H9 (cell line): Measurements from ENCODE around the gene SAMHD1. TPM values are rescaled to one million over a fixed set of nuclear protein-coding genes. Genes with fewer than 3 reads are reported as not detected.

Experiments used
- DNase-seq: peaks from one replicate; pipeline ENCODE4 v3.0.0-alpha.2; 2017
- H2AFZ ChIP-seq: one replicate; pipeline ENCODE4 v1.6.1; 2013; ENCODE audit warnings: mild to moderate bottlenecking, low read length, control low read depth, moderate library complexity
- H2AK5ac ChIP-seq: 2 replicates; pipeline ENCODE4 v1.6.1; 2013; ENCODE audit warnings: low read length, control low read depth, mixed read lengths; ENCODE audit not compliant: insufficient read length
- H2BK120ac ChIP-seq: one replicate; pipeline ENCODE4 v1.6.1; 2013; ENCODE audit warnings: low read depth, mild to moderate bottlenecking, low read length, control low read depth, inconsistent platforms; ENCODE audit not compliant: poor library complexity, severe bottlenecking
- H2BK12ac ChIP-seq: 2 replicates; pipeline ENCODE4 v1.6.1; 2013; ENCODE audit warnings: low read length, control low read depth, mixed read lengths, low read depth; ENCODE audit not compliant: insufficient read length
- H2BK15ac ChIP-seq: 2 replicates; pipeline ENCODE4 v1.6.1; 2013; ENCODE audit warnings: low read depth, low read length, control low read depth
- H2BK20ac ChIP-seq: one replicate; pipeline ENCODE4 v1.6.1; 2013; ENCODE audit warnings: low read depth, mild to moderate bottlenecking, low read length, control low read depth, inconsistent platforms; ENCODE audit not compliant: poor library complexity, severe bottlenecking
- H2BK5ac ChIP-seq: 2 replicates; pipeline ENCODE4 v1.6.1; 2013; ENCODE audit warnings: low read length, control low read depth, mixed read lengths; ENCODE audit not compliant: insufficient read length
- H3K14ac ChIP-seq: 2 replicates; pipeline ENCODE4 v1.6.1; 2013; ENCODE audit warnings: low read length, control low read depth; ENCODE audit not compliant: insufficient read depth
- H3K18ac ChIP-seq: 2 replicates; pipeline ENCODE4 v1.6.1; 2013; ENCODE audit warnings: low read depth, mild to moderate bottlenecking, mixed read lengths, low read length, control low read depth; ENCODE audit not compliant: insufficient read length
- H3K23ac ChIP-seq: 2 replicates; pipeline ENCODE4 v1.6.1; 2013; ENCODE audit warnings: low read length, control low read depth, mixed read lengths, low read depth; ENCODE audit not compliant: insufficient read length
- H3K23me2 ChIP-seq: 2 replicates; pipeline ENCODE4 v1.6.1; 2013; ENCODE audit warnings: low read depth, mild to moderate bottlenecking, mixed read lengths, low read length, control low read depth; ENCODE audit not compliant: insufficient read length, poor library complexity, severe bottlenecking
- H3K27ac ChIP-seq: 2 replicates; pipeline ENCODE4 v1.5.1; 2013; ENCODE audit warnings: low read length, control low read depth, mixed read lengths, low read depth; ENCODE audit not compliant: insufficient read length
- H3K27me3 ChIP-seq: 2 replicates; pipeline ENCODE4 v1.6.1; 2013; ENCODE audit warnings: low read length, control low read depth, inconsistent platforms; ENCODE audit not compliant: insufficient read depth
- H3K4ac ChIP-seq: 2 replicates; pipeline ENCODE4 v1.6.1; 2013; ENCODE audit warnings: low read depth, mild to moderate bottlenecking, control low read depth, inconsistent platforms, low read length, moderate library complexity
- H3K4me1 ChIP-seq: 2 replicates; pipeline ENCODE4 v1.6.1; 2013; ENCODE audit warnings: low read length, control low read depth, inconsistent platforms; ENCODE audit not compliant: insufficient read depth
- H3K4me2 ChIP-seq: 2 replicates; pipeline ENCODE4 v1.6.1; 2013; ENCODE audit warnings: low read length, control low read depth, mixed read lengths; ENCODE audit not compliant: insufficient read length, insufficient read depth
- H3K56ac ChIP-seq: 2 replicates; pipeline ENCODE4 v1.6.1; 2013; ENCODE audit warnings: low read depth, mild to moderate bottlenecking, mixed read lengths, low read length, control low read depth; ENCODE audit not compliant: insufficient read length
- H3K79me1 ChIP-seq: 2 replicates; pipeline ENCODE4 v1.6.1; 2013; ENCODE audit warnings: low read depth, mild to moderate bottlenecking, moderate library complexity, low read length, control low read depth, inconsistent platforms; ENCODE audit not compliant: insufficient read depth, poor library complexity, severe bottlenecking
- H3K79me2 ChIP-seq: 2 replicates; pipeline ENCODE4 v1.6.1; 2013; ENCODE audit warnings: low read length, control low read depth, inconsistent platforms; ENCODE audit not compliant: insufficient read depth
- H3K9ac ChIP-seq: 2 replicates; pipeline ENCODE4 v1.6.1; 2013; ENCODE audit warnings: low read length, control low read depth, mixed read lengths; ENCODE audit not compliant: insufficient read length; ENCODE audit errors: extremely low read depth
- H3K9me3 ChIP-seq: one replicate; pipeline ENCODE4 v1.6.1; 2013; ENCODE audit warnings: low read depth, low read length, inconsistent platforms; ENCODE audit not compliant: control insufficient read depth
- H3T11ph ChIP-seq: one replicate; pipeline ENCODE4 v1.6.1; 2013; ENCODE audit warnings: mild to moderate bottlenecking, low read length, control low read depth, inconsistent platforms
- H4K20me1 ChIP-seq: one replicate; pipeline ENCODE4 v1.6.1; 2013; ENCODE audit not compliant: control insufficient read depth, insufficient read length, insufficient read depth
- H4K5ac ChIP-seq: 2 replicates; pipeline ENCODE4 v1.6.1; 2013; ENCODE audit warnings: low read depth, mild to moderate bottlenecking, mixed read lengths, low read length, control low read depth; ENCODE audit not compliant: insufficient read length
- H4K8ac ChIP-seq: replicated peaks from 2 replicates; pipeline ENCODE4 v1.6.1; 2013; ENCODE audit warnings: low read length, control low read depth, mixed read lengths, low read depth; ENCODE audit not compliant: insufficient read length
- H4K91ac ChIP-seq: 2 replicates; pipeline ENCODE4 v1.6.1; 2013; ENCODE audit warnings: low read depth, mild to moderate bottlenecking, moderate library complexity, mixed read lengths, low read length, control low read depth; ENCODE audit not compliant: insufficient read length
- H3K27ac Mint-ChIP-seq, 3 experiments: 2 replicates in 2 of 3; 3 replicates in 1 of 3; pipeline ENCODE4 v1.8.0; 2020 to 2021; ENCODE audit warnings: mixed read lengths in 3 of 3, mild to moderate bottlenecking in 1 of 3, moderate library complexity in 1 of 3
- H3K27me3 Mint-ChIP-seq: 2 replicates; pipeline ENCODE4 v1.8.0; 2021; ENCODE audit warnings: low read depth, mild to moderate bottlenecking, moderate library complexity, mixed read lengths
- H3K36me3 Mint-ChIP-seq, 3 experiments: 2 replicates in 2 of 3; 3 replicates in 1 of 3; pipeline ENCODE4 v1.8.0; 2020 to 2021; ENCODE audit warnings: low read depth in 3 of 3, mixed read lengths in 3 of 3; ENCODE audit not compliant: insufficient read depth in 1 of 3
- H3K4me1 Mint-ChIP-seq, 2 experiments: 2 replicates each; pipeline ENCODE4 v1.8.0; 2020; ENCODE audit warnings: mixed read lengths in 2 of 2
- H3K4me3 Mint-ChIP-seq, 2 experiments: 2 replicates in 1 of 2; 3 replicates in 1 of 2; pipeline ENCODE4 v1.8.0; 2020 to 2021; ENCODE audit warnings: mild to moderate bottlenecking in 2 of 2, mixed read lengths in 2 of 2, moderate library complexity in 1 of 2
- H3K9me3 Mint-ChIP-seq, 2 experiments: 2 replicates in 1 of 2; 3 replicates in 1 of 2; pipeline ENCODE4 v1.8.0; 2020; ENCODE audit warnings: mild to moderate bottlenecking in 2 of 2, mixed read lengths in 2 of 2, moderate library complexity in 1 of 2
- CTCF ChIP-seq: fragments of 200-600 bp; sonication (generic); conservative IDR thresholded peaks from 3 replicates; pipeline ENCODE4 v1.8.0; 2021; ENCODE audit warnings: antibody characterized with exemption, mild to moderate bottlenecking
- WGBS: extraction: QIAGEN DNeasy Blood & Tissue Kit; methylation state at CpG from one replicate; pipeline ENCODE4 v1.1.7; 2013; ENCODE audit warnings: missing lambda C conversion rate, low lambda C conversion rate, mixed read lengths; ENCODE audit not compliant: insufficient read length; ENCODE audit errors: extremely low coverage; 5-methylcytosine and 5-hydroxymethylcytosine counted together
- total RNA-seq: library from RNA; stranded (reverse); gene quantifications from 2 replicates; pipeline ENCODE4 v1.2.1, GENCODE V29; 2021

SAMHD1 gene
- total RNA-seq, 1 experiment from 2014 or later = 53.1 TPM

GRCh38 chr20:36988494-36988966 is 37.0 kb upstream of the SAMHD1 start:
- no peak overlapping the region for H3K18ac ChIP-seq
- TF ChIP-seq CTCF = no peak
- no peak overlapping the region for H2BK5ac ChIP-seq

More at GRCh38 chr20:36988494-36988966, 37.0 kb upstream of the SAMHD1 start:
- no peak overlapping the region for H4K5ac ChIP-seq
- Mint-ChIP-seq H3K27me3 (no peaks in the 10 kb centered on the region), H3K4me1 (peaks cover 17 to 22% of the 10 kb centered on the region in 2 experiments), H3K4me3 (no peak overlapping the region), H3K27ac (peak overlapping the region in 2 of 3 experiments; percentile 10 to 33; a peak in 1 of 7 replicates), H3K36me3 (peaks cover 7 to 9% (median 8%) of the 10 kb centered on the region in 3 experiments), H3K9me3 (peaks cover 9 to 11% of the 10 kb centered on the region in 2 experiments)
- no peak overlapping the region for H3K4me2 ChIP-seq
- H3K23ac ChIP-seq = no peak overlapping the region
- no peaks in the 10 kb centered on the region for H3K79me2 ChIP-seq
- no peak overlapping the region for H2AK5ac ChIP-seq
- H3K56ac ChIP-seq = no peak overlapping the region
- no peak overlapping the region for H2BK15ac ChIP-seq
- WGBS = no CpG with 5 or more reads among the region's 3 CpGs
- no peak overlapping the region for H3K4ac ChIP-seq
- H2BK12ac ChIP-seq = no peak overlapping the region
- no peak overlapping the region for H3K14ac ChIP-seq
- H4K8ac ChIP-seq = no peak overlapping the region
- H3K4me1 ChIP-seq = no peaks in the 10 kb centered on the region
- no peaks in the 10 kb centered on the region for H3K27me3 ChIP-seq
- H3K9me3 ChIP-seq = no peaks in the 10 kb centered on the region
- no peak overlapping the region for H2AFZ ChIP-seq
- no peaks in the 10 kb centered on the region for H3K79me1 ChIP-seq
- no peak overlapping the region for H3K27ac ChIP-seq
- no peak overlapping the region for H2BK20ac ChIP-seq
- no peak overlapping the region for H3K9ac ChIP-seq
- no peaks in the 10 kb centered on the region for H4K20me1 ChIP-seq
- no peak overlapping the region for H4K91ac ChIP-seq
- no peak overlapping the region for H2BK120ac ChIP-seq
- no peak overlapping the region for H3T11ph ChIP-seq
- DNase-seq = no peak
- no peaks in the 10 kb centered on the region for H3K23me2 ChIP-seq
